Left lung (tissue), 10 donors: ENCODE data around the gene UBN2. TPM values are rescaled to one million over a fixed set of nuclear protein-coding genes. Genes with fewer than 3 reads are reported as not detected.

Experiments used
- ATAC-seq: fragments of 200-7000 bp; cut with Tn5 transposase; one replicate; pipeline ENCODE4 v1.9.1; 2020; ENCODE audit warnings: moderate library complexity
- DNase-seq, 4 donors: peaks; one replicate each; pipeline ENCODE4 v3.0.0-alpha.2; 2013 to 2020
- H3K27ac ChIP-seq, 2 donors: fragments of 200-600 bp; sonication (generic) in 1 of 2; one replicate each; pipeline versions ENCODE4 v1.5.0 to v1.8.0; 2020 to 2021
- H3K27me3 ChIP-seq, 2 donors: fragments of 200-600 bp; sonication (generic) in 1 of 2; one replicate each; pipeline versions ENCODE4 v1.5.0 to v1.8.0; 2020 to 2021
- H3K36me3 ChIP-seq, 2 donors: fragments of 200-600 bp; sonication (generic) in 1 of 2; one replicate each; pipeline versions ENCODE4 v1.5.0 to v1.8.0; 2020 to 2021
- H3K4me1 ChIP-seq, 2 donors: fragments of 200-600 bp; one replicate each; pipeline ENCODE4 v1.8.0; 2021
- H3K4me3 ChIP-seq, 2 donors: fragments of 200-600 bp; sonication (generic) in 1 of 2; one replicate each; pipeline versions ENCODE4 v1.5.0 to v1.8.0; 2020 to 2021; ENCODE audit warnings: mild to moderate bottlenecking in 1 of 2
- H3K9me3 ChIP-seq, 2 donors: fragments of 200-600 bp; sonication (generic) in 1 of 2; one replicate each; pipeline versions ENCODE4 v1.5.0 to v1.8.0; 2020 to 2021
- CTCF ChIP-seq, 2 donors: fragments of 200-600 bp; sonication (generic) in 1 of 2; IDR thresholded peaks; one replicate each; pipeline versions ENCODE4 v1.5.0 to v1.8.0; 2021; ENCODE audit warnings: antibody characterized with exemption in 2 of 2
- intact Hi-C, 2 donors: fragments of 100-400 bp; cut with DNase I; formaldehyde crosslinking; loops; one replicate each; pipeline versions ENCODE4 v1.11.2 to v1.14.2; 2022
- polyA plus RNA-seq, 6 donors: library from polyadenylated mRNA; unstranded; fragments of 120-200 nt; gene quantifications; one replicate each; pipeline ENCODE4 v1.2.1, GENCODE V29; 2013; ENCODE audit not compliant: insufficient read length in 6 of 6
- total RNA-seq, 2 donors: library from RNA; stranded (reverse); fragmentation: NEBNext Ultra II Directional; extraction: Animal tissue kit (Norgen Biotek cat#: 25700); gene quantifications; one replicate each; pipeline ENCODE4 v1.2.1, GENCODE V29; 2021
- donor health status: DM: no; HTN: yes; CAD: no.
- donor health status: DM: no; HTN: no; CAD: no.

The UBN2 gene
- total and polyA plus RNA-seq, 8 donors, result 16.9 to 27.1 (median 23.0) TPM

GRCh38 chr7:139339698-139340036 is 108.6 kb downstream of the UBN2 start:
- DNase-seq (no peak), ATAC-seq (no peak)
- H3K27ac ChIP-seq, result peak overlapping the region; percentile 100
- peaks cover 5 to 14% of the 10 kb centered on the region in 2 donors for H3K4me1 ChIP-seq
- H3K27me3 ChIP-seq, result no peaks in the 10 kb centered on the region
- peaks cover 0 to 5% of the 10 kb centered on the region in 2 donors for H3K9me3 ChIP-seq
- TF ChIP-seq CTCF (IDR thresholded peaks at IDR 0.05), result no peak
- no peaks in the 10 kb centered on the region for H3K36me3 ChIP-seq
- intact Hi-C loops, result no loop called here
- H3K4me3 ChIP-seq, result peak overlapping the region; percentile 58 to 73

GRCh38 chr7:139340037-139340807 is 109.2 kb downstream of the UBN2 start:
- intact Hi-C loops, result no loop called here
- peak overlapping the region; percentile 58 to 73 for H3K4me3 ChIP-seq
- H3K27me3 ChIP-seq, result no peaks in the 10 kb centered on the region
- peak; percentile 60 to 65 for TF ChIP-seq CTCF (IDR thresholded peaks at IDR 0.05)
- H3K4me1 ChIP-seq, result peaks cover 5 to 17% of the 10 kb centered on the region in 2 donors
- H3K9me3 ChIP-seq, result peaks cover 0 to 5% of the 10 kb centered on the region in 2 donors
- H3K27ac ChIP-seq, result peak overlapping the region; percentile 100
- peak; percentile 97 to 100 (median 100) for DNase-seq
- H3K36me3 ChIP-seq, result peaks cover 0 to under 1% of the 10 kb centered on the region in 2 donors
- ATAC-seq, result peak; percentile 81

- Histone ChIP-seq H3K36me3 (peaks cover 0 to 5% of the 10 kb centered on the region in 2 donors), H3K27me3 (no peaks in the 10 kb centered on the region), H3K4me1 (peaks cover 5 to 21% of the 10 kb centered on the region in 2 donors), H3K27ac (peak overlapping the region; percentile 100), H3K9me3 (peaks cover 0 to 5% of the 10 kb centered on the region in 2 donors), H3K4me3 (peak overlapping the region; percentile 58 to 73)
- intact Hi-C loops, result no loop called here
- ATAC-seq (peak; percentile 24), DNase-seq (no peak)
- TF ChIP-seq CTCF (IDR thresholded peaks at IDR 0.05), result no peak
Observed at GRCh38 chr7:139340808-139341057, 109.7 kb downstream of the UBN2 start.

GRCh38 chr7:139341058-139341775 is 110.2 kb downstream of the UBN2 start, which contains the start of gene FMC1:
Gene FMC1, plus strand, starts transcription at chr7:139341337. Its CDS starts 48 bp downstream, at chr7:139341385.
- Histone ChIP-seq H3K9me3 (peaks cover 0 to 5% of the 10 kb centered on the region in 2 donors), H3K4me3 (peak within 1 kb of the TSS; percentile 58 to 73), H3K4me1 (peaks cover 5 to 21% of the 10 kb centered on the region in 2 donors), H3K36me3 (peaks cover 0 to 7% of the 10 kb centered on the region in 2 donors), H3K27me3 (no peaks in the 10 kb centered on the region), H3K27ac (peak within 1 kb of the TSS; percentile 100)
- ATAC-seq, result peak; percentile 87
- DNase-seq, result peak; percentile 92 to 96 (median 94)
- TF ChIP-seq CTCF (IDR thresholded peaks at IDR 0.05), result peak; percentile 21 to 44
- intact Hi-C loops, result no loop called here

GRCh38 chr7:139341776-139342226 is 110.8 kb downstream of the UBN2 start:
- Histone ChIP-seq H3K4me1 (peaks cover 5 to 21% of the 10 kb centered on the region in 2 donors), H3K9me3 (peaks cover 0 to 5% of the 10 kb centered on the region in 2 donors), H3K27me3 (no peaks in the 10 kb centered on the region), H3K36me3 (peaks cover 0 to 13% of the 10 kb centered on the region in 2 donors), H3K4me3 (peak overlapping the region; percentile 58 to 73), H3K27ac (peak overlapping the region; percentile 100)
- no peak for TF ChIP-seq CTCF (IDR thresholded peaks at IDR 0.05)
- DNase-seq, result no peak
- ATAC-seq, result no peak
- intact Hi-C loops, result no loop called here
